ENCODE data around the gene TPM1. TPM values are rescaled to one million over a fixed set of nuclear protein-coding genes. Genes with fewer than 3 reads are reported as not detected.
A peak's percentile ranks its signal among the peaks of the same experiment; 100 is the strongest.

Gene TPM1
- total and polyA plus RNA-seq, 4 donors: 118 to 469 (median 192) TPM

- peaks cover 19 to 61% (median 28%) of the 10 kb centered on the region in 4 donors for H3K36me3 ChIP-seq (ENCODE audit: control insufficient read depth in 4 of 4, insufficient read depth in 4 of 4, low read length in 4 of 4)
- 89 to 94% methylated on average over 1 of the region's 1 CpG for WGBS, 2 donors
- no peak for TF ChIP-seq CTCF (IDR thresholded peaks at IDR 0.05; ENCODE audit: control extremely low read depth, extremely low read depth)
Observed at GRCh38 chr15:63067306-63067705, 24.8 kb downstream of the TPM1 start.

GRCh38 chr15:63067976-63068743, 25.6 kb downstream of the TPM1 start:
- no peak overlapping the region for H3K9ac ChIP-seq (ENCODE audit: insufficient read depth in 1 of 2, low read length in 2 of 2)
- ATAC-seq (ENCODE audit: insufficient read depth, low FRiP score): no peak
- H3K27me3 ChIP-seq (ENCODE audit: control insufficient read depth in 3 of 3, insufficient read depth in 3 of 3, low read length in 2 of 3): no peaks in the 10 kb centered on the region
- no peaks in the 10 kb centered on the region for H3K9me3 ChIP-seq (ENCODE audit: control insufficient read depth in 4 of 4, insufficient read depth in 3 of 4, low read length in 3 of 4)
- H3K27ac ChIP-seq (ENCODE audit: low read depth in 1 of 2, low read length in 1 of 2): no peak overlapping the region
- TF ChIP-seq CTCF (IDR thresholded peaks at IDR 0.05; ENCODE audit: control extremely low read depth, extremely low read depth): no peak
- H3K4me3 ChIP-seq: no peak overlapping the region
- H3K4me1 ChIP-seq (ENCODE audit: control insufficient read depth in 5 of 5, insufficient read depth in 5 of 5, low read length in 5 of 5): peaks cover 0 to 5% (median 0%) of the 10 kb centered on the region in 5 donors
- 91 to 93% methylated on average over 13 of the region's 13 CpGs for WGBS, 2 donors
- no peak for DNase-seq
- peaks cover 15 to 54% (median 25%) of the 10 kb centered on the region in 4 donors for H3K36me3 ChIP-seq (ENCODE audit: control insufficient read depth in 4 of 4, insufficient read depth in 4 of 4, low read length in 4 of 4)

More at GRCh38 chr15:63067306-63067705, 24.8 kb downstream of the TPM1 start:
- Histone ChIP-seq H3K9ac (ENCODE audit: insufficient read depth in 1 of 2, low read length in 2 of 2) (no peak overlapping the region), H3K4me1 (ENCODE audit: control insufficient read depth in 5 of 5, insufficient read depth in 5 of 5, low read length in 5 of 5) (peaks cover 0 to 6% (median 0%) of the 10 kb centered on the region in 5 donors), H3K9me3 (ENCODE audit: control insufficient read depth in 4 of 4, insufficient read depth in 3 of 4, low read length in 3 of 4) (no peaks in the 10 kb centered on the region), H3K4me3 (no peak overlapping the region), H3K27ac (ENCODE audit: low read depth in 1 of 2, low read length in 1 of 2) (no peak overlapping the region), H3K27me3 (ENCODE audit: control insufficient read depth in 3 of 3, insufficient read depth in 3 of 3, low read length in 2 of 3) (no peaks in the 10 kb centered on the region)
- ATAC-seq (ENCODE audit: insufficient read depth, low FRiP score) (no peak), DNase-seq (no peak)

GRCh38 chr15:63069616-63070090, 27.1 kb downstream of the TPM1 start:
- no peak for ATAC-seq (ENCODE audit: insufficient read depth, low FRiP score)

More at GRCh38 chr15:63069616-63070090, 27.1 kb downstream of the TPM1 start:
- peaks cover 0 to 2% (median 0%) of the 10 kb centered on the region in 5 donors for H3K4me1 ChIP-seq (ENCODE audit: control insufficient read depth in 5 of 5, insufficient read depth in 5 of 5, low read length in 5 of 5)
- peaks cover 8 to 43% (median 18%) of the 10 kb centered on the region in 4 donors for H3K36me3 ChIP-seq (ENCODE audit: control insufficient read depth in 4 of 4, insufficient read depth in 4 of 4, low read length in 4 of 4)
- no peak for DNase-seq
- no peak overlapping the region for H3K9ac ChIP-seq (ENCODE audit: insufficient read depth in 1 of 2, low read length in 2 of 2)
- no peaks in the 10 kb centered on the region for H3K27me3 ChIP-seq (ENCODE audit: control insufficient read depth in 3 of 3, insufficient read depth in 3 of 3, low read length in 2 of 3)
- peak overlapping the region in 1 of 2 donors; percentile 55 for H3K27ac ChIP-seq (ENCODE audit: low read depth in 1 of 2, low read length in 1 of 2)
- whole genome bisulfite sequencing, 2 donors: 96 to 97% methylated on average over 3 of the region's 3 CpGs
- no peak overlapping the region for H3K4me3 ChIP-seq
- no peak for TF ChIP-seq CTCF (IDR thresholded peaks at IDR 0.05; ENCODE audit: control extremely low read depth, extremely low read depth)
- H3K9me3 ChIP-seq (ENCODE audit: control insufficient read depth in 4 of 4, insufficient read depth in 3 of 4, low read length in 3 of 4): no peaks in the 10 kb centered on the region

Measured in lung (tissue), 12 donors.